GM21737 (cell line): ENCODE measurements around the gene SCYL3.
"Not testable (repeated sequence)": the region's sequence is repeated elsewhere in the genome, so short reads cannot be mapped to it uniquely, and the experiment has no call there.

Experiments used
- ATAC-seq: cut with Tn5 transposase; IDR thresholded peaks from one replicate; pipeline ENCODE4 v1.9.1; 2021; ENCODE audit warnings: mild to moderate bottlenecking, moderate library complexity; ENCODE audit not compliant: unreplicated experiment

The SCYL3 gene

DNA sequence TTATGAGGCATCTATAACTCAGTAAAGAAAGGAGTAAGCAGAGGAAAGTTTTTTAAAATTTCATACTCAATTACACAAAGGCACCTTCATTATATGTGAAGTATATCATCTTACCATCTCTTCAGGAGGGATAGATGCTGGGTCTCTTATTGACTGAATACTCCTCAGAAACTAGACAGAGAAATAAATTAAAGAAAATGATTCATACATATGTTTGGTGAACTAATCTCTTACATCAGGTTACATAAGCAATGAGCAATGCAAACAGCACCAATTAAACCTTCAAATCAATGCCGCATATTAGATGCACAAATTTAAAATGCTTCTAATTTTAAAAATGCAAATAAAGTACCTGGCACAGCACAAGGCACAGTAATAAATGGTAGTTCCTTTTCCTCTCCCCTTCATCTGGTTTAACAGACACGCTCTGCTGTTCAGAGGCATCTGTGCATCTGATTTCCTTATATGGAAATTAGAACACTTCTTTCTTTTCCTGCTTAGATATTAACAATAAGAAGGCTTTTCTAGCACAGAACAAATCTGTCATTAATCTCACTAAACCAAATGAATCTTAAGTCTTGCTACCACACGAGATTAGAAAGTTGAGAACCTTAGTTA, 20.0 kb downstream of the SCYL3 start:
- ATAC-seq: no peak

DNA sequence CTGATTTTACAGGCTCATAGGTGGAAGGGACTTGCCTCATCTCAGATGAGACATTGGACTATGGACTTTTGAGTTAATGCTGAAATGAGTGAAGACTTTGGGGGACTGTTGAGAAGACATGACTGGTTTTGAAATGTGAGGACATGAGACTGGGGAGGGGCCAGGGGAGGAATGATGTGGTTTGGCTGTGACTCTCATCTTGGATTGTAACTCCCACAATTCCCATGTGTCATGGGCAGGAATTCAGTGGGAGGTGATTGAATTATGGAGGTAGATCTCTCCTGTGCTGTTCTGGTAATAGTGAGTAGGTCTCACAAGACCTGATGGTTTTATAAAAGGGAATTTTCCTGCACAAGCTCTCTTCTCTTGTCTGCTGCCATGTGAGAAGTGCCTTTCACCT, 20.8 kb downstream of the SCYL3 start:
- ATAC-seq: no peak

DNA sequence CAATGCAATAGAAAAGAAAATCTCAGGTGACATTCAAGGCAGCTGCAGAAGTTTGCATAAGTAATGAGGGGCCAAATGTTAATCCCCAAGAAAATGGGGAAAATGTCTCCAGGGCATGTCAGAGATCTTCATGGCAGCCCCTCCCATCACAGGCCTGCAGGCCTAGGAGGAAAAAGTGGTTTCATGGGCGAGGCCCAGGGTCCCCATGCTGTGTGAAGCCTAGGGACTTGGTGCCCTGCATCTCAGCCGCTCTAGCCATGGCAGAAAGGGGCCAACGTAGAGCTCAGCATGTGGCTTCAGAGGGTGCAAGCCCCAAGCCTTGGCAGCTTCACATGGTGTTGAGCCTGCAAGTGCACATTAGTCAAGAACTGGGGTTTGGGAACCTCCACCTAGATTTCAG, 21.7 kb downstream of the SCYL3 start:
- not testable (repeated sequence) for ATAC-seq

DNA sequence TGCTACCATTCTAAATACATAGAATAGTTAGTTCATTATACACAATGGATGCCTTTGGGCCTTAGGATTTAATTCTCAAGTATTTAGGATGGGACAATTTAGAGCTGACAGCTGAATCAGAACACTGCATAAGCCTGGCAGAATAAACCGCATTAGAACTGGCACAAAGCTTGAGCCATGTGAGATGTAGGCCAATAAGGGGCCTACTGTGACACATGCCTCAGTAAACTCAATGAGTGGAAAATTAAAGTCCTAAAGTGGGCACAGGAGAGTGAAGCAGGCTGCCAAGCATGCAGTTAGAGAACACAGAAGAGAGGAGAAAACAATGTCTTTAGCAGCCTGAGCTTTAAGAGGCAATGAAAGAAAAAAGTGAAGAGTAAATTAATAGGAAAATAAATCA, 24.3 kb downstream of the SCYL3 start:
- no peak for ATAC-seq

DNA sequence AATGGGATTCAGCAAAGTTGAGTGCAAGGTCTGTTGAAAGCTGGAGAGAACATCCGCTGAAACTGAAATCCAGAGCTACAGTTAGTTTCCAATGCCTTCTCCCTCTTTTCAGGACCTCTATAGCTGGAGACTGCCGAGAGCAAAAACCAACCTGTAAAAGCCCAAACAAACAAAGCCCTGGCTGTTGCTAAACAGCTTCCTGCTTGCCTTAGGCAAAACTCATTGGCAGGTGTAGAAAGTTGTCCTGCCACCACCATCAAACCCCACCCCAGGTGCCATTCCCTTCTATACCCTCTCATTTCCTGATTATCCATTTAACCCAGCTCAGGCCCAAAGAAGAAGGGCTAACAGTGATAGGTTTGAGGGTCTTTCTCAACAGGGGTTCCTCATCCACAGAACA, 24.7 kb downstream of the SCYL3 start:
- no peak for ATAC-seq

DNA sequence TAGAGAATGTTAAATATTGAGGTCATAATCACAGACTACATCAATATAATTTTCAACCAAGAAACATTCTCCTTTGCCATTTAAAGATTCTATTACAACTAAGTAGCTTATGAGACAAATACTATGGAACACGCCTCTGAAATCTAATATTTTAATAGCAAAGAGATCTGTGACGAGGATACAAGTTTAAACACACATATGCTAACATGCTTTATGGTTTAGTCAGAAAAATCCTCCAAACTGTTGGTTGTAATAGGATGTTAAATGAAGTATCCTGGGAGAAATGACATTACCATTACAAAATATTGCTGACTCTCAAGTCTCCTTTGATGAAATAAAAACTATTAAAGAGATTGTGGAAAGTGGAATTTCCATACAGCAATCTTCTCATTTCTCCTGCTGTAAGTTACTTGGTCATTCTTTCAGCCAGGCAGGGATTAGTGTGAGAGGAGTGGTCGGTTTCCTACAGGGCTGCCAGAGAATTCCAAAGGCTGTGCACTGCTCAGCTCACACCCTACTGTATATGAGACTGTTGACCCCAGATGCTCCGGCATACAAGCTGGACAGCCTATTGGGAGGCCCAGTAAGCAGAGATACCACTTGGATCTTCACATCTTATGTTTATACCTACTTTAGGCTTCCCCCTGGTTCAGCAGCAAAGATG, 26.6 kb downstream of the SCYL3 start:
- ATAC-seq: no peak

DNA sequence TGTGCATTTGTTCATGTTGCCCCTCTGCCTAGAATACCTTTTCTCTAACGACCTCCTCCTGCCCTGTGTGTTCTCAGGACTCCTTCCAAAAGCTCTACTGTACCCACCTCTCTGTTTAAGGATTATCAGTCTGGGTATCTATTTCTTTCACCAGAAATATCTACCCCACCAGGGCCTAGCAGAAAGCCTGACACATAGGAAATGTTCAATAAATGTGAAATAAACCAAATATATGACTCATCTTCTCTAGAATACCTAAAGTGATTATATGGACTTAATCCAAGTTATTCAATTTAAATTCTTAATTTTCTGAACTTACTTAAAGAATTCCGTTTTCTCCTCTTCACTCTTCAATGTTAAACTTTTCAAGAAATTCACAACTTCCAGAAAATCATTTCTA, 27.1 kb downstream of the SCYL3 start:
- no peak for ATAC-seq

DNA sequence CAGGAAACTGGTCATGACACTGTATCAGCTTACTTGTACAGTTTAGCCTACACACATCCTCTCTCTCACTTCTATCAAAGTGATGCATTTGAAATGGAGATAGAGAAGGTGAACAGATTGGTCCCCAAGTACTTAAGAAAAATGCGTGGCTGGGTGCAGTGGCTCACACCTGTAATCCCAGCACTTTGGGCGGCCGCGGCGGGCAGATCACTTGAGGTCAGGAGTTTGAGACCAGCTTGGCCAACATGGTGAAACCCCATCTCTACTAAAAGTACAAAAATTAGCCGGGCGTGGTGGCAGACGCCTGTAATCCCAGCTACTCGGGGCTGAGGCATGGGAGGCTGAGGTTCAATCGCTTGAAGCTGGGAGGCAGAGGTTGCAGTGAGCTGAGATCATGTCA, 29.2 kb downstream of the SCYL3 start:
- ATAC-seq: not testable (repeated sequence)

DNA sequence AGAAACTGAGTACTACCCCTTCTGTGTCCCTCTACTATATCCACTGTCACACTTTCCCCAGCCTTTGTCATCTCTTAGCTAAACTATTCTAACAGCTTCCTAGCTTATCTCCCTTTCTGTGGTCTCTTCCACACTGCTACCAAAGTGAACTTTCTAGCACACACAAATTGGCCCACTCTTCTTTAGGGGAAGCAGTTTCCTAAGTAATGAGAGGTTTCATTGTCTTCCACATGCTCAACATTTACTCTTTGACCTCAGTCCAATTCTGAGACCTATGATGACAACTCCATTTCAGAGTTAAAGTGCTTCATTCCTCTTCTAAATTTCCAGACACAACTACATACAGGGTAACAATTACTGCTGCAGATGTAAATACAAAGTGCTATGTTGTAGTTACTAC, 32.9 kb downstream of the SCYL3 start:
- no peak for ATAC-seq

DNA sequence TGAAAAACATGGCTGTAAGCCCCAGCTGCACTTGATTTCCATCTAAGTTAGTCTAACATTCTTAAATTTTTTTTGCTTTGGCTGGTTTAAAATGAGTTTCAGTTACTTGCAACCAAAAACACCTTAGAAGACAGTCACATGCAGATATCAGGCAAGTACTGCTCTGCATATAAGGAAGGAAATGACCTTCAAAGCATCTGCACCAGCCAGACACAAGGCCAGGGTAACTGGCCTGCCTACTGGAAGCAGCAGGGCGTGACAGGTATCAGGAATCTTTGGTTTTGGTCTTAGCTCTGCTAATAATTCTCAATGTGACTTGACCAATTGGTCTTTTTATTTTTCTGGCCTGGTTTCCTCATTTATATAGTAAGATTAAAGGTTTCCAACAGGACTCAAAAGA, 33.5 kb downstream of the SCYL3 start:
- ATAC-seq: no peak

DNA sequence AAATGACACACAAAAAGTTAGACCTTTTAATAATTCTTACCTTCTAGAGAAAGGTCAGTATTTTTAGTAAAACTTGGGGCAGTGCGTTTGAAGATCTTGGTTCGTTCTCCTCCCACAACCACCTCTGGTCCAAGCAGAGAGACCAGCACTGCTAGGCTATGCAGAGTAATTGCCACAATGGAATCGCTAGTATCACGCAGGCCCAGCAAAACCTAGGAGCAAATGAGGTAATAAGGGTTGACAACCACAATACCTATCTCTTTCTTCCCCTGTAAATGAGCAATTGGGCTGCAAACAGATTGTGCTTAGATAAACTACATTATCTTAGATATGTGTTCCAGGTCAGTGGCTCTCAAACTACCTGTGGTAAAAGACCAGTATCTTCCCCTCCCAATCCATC, 34.7 kb downstream of the SCYL3 start:
- ATAC-seq: no peak

DNA sequence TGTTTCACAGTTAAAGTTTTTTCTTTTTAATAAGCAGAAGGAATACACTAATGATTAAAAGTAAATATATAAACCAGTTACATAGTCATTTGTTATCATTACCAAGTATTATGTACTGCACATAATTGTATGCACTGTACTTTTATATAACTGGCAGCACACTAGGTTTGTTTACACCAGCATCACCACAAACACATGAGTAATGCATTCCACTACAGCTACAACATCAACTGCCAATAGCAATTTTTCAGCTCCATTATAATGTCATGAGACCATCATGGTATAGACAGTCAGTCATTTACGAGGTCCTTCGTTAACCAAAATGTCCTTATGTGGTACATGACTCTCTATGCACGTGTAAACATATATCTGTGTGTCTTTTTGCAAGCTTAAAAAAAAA, 35.2 kb downstream of the SCYL3 start:
- ATAC-seq: no peak

DNA sequence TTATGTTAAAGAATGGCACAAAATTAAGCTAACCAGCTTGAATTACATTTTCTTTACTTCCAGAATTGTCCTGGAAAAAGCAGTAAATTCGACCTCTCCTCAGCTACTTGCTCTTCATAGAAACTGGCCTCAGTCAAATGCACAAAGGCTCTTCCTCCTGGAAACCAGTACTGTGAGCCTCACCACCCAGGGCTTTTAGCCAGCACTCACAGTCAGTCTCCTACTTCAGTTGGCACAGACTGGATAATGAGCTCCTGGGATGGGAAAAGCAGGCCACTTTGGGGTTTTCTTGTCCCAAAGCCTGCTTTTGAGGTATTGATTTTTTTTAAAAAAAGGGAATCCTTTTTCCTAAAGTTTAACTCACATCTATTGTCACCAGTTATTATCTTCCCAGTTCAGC, 40.4 kb downstream of the SCYL3 start:
- ATAC-seq: no peak

DNA sequence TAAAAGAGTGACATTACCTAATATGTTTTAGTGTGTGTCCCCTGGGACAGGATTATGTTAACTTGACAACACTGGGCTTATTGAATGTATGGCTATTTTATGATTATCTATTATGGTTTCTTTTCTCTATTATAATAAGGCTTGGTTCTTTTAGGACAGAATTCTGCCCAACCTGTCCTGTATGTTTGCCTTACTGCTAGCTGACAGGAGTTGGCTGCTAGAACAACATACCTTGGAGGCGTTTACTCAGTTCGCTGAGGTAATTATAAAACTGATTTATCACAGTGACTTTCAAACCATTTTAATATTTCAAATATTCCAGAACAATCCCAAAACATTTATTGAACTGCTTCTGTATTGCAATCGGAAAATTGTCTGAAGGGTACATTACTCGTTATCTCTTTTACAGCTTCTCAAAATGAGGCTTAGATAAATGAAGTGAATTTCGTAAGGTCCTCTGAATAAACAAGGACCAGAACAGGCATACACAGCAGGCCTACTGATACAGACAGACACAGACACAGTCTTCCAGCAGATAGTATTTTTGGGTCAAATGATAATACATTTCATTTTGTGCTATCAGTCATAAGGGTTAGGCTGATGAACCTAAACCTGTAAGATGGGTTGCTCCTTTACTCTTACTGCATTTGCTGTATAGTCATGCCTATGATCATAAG, 44.2 kb downstream of the SCYL3 start:
- no peak for ATAC-seq

DNA sequence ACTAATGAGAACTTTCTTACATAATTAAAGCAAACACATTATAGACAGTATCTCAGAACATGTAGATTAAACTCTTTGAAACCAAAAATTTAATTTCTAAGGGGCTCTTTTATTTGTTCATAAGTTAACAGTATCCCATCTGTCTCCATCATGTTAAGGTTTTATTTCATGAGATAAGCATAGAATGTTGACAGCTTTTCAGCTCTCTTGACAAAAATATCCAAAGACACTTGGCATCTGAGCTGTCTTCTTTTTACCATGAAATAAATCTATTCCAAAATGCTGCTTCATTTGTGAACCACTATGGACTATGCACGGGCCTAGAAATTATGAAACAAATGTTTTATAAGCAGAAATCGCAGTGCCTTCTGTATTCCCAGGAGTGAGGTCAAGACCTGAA, 45.2 kb downstream of the SCYL3 start:
- ATAC-seq: no peak

DNA sequence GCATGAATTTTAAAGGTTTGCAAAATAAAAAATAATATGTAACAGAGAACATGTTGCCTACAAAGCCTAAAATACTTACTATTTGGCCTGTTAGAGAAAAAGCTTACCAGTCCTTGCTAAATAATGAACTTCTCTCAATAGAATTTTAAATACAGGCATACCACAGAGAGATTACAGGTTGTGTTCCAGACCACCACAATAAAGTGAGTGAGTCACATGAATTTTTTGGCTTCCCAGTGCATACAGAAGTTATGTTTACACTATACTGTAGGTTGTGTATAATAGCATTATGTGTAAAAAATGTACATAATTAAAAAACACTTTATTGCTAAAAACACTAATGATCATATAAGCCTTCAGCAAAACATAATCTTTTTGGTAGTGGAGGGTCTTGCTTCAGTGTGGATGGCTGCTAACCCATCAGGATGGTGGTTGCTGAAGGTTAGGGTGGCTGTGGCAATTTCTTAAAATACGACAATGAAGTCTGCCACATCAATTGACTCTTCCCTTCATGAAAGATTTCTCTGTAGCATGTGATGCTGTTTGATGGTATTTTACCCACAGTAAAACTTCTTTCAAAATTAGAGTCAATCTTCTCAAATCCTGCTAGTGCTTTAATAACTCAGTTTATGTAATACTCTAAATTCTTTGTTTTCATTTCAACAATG, 48.6 kb downstream of the SCYL3 start:
- no peak for ATAC-seq

DNA sequence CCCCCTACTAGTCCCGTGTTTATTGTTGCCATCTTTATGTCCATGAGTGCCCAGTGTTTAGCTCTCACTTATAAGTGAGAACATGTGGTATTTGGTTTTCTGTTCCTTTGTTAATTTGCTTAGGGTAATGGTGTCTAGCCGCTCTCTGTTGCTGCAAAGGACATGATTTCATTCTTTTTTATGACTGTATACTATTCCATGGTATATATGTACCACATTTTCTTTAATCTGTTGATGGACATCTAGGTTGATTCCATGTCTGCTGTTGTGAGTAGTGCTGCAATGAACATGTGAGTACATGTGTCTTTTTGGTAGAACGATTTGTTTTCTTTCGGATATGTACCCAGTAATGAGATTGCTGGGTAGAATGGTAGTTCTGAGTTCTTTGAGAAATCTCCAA, 54.8 kb downstream of the SCYL3 start:
- no peak for ATAC-seq

DNA sequence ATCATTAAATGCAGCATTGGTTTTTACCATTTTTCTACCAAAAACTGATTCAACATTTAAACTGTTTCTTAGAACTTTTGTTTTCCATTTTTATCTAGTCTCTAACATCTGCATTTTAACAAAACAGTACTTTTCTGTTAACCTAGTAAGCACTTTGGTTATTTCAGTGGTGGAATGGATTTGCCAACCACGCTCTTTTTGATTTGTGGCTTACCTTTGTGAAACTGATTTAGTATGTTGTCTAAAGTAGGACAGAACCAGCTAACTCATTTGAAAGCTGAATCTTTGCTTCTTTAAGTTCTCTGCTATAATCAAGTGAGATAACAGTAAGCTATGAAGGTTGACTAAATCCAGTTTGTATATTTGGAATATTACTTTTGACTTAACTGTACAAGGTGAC, 57.5 kb downstream of the SCYL3 start:
- ATAC-seq: no peak

DNA sequence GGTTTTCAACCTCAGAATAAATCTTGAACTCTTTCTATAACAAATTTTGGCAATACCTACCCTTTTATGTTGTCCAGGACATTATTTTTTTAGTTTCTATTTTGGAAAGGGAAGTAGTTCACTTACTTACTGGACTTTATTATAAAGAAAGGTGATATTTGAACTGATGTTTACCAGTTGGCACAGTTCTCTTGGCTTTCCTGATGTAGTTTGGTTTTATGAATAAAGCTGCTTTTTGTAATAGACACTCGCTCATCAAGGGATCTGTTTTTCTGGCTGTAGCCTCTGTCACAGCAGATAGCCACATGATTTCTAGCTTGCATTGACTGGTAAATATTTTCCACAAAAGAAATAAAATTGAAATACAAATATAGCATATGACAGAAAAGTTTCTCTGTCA, 58.0 kb downstream of the SCYL3 start:
- ATAC-seq: no peak

DNA sequence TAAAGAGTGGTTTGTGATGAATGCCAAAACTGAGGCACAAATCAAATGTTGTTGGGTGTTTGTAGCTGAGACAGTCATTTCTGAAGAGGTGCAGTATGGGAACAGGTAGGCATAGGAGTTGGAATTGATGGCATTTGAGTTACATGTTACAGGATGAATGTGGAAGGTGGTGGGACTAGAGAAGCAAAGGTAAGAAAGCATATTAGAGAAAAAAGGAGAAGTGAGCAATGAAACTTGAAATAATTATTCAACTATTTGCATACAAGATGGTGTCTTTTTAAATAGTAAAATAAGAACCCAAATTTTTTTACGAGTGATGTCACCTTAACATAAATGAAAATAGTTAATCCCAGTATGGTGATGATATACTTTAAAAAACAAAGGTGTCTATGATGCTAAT, 58.8 kb downstream of the SCYL3 start:
- ATAC-seq: no peak

DNA sequence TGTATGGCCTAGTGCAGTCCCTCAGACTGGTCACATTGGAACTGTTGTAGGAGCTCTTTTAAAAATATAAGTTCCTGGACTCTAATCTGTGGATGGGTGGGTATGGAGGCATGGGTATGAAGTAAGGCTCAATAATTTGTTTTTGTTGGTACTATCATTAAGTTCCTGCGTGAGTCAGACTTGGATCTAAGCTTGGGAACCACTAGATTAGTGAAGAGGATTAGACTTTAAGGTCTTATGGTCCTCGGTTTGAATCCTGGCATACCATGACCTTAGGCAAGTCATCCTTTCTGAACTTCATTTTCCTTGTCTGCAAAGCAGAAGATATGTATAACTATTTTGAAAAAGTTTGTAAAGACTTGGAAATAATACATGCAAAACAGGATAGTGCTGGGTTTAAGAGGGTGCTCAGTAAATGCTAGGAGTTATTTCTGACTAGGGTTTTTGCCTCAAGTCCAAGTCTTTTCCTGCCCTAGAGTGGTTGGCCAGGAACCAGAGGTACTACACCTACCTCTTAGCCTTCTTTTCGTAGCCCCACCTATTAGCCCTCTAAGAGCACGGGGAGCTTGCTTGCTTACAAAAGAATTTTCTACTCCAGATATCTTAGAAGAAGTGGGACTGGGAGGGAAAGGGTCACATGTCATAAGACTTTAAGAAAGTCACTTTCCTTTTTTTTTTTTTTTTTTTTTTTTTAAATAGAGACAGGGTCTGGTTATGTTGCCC, 60.4 kb downstream of the SCYL3 start:
- no peak for ATAC-seq
